ENCODE results near the gene TNFRSF9.

The TNFRSF9 gene

GRCh38 chr1:7915826-7916500 is 24.7 kb downstream of the TNFRSF9 start:
- H3K27me3 Mint-ChIP-seq = peaks cover 13% of the 10 kb centered on the region
- no peak overlapping the region for H3K4me3 Mint-ChIP-seq
- H3K4me1 Mint-ChIP-seq = peaks cover 24% of the 10 kb centered on the region
- H3K27ac Mint-ChIP-seq = no peak overlapping the region
- H3K9me3 Mint-ChIP-seq = no peaks in the 10 kb centered on the region
- ATAC-seq = no peak
- H3K36me3 Mint-ChIP-seq = peaks cover 9% of the 10 kb centered on the region

GRCh38 chr1:7912743-7913557 is 27.7 kb downstream of the TNFRSF9 start:
- ATAC-seq = no peak
- H3K27me3 Mint-ChIP-seq = peaks cover 13% of the 10 kb centered on the region
- no peaks in the 10 kb centered on the region for H3K36me3 Mint-ChIP-seq
- peaks cover 15% of the 10 kb centered on the region for H3K4me1 Mint-ChIP-seq
- H3K9me3 Mint-ChIP-seq = no peaks in the 10 kb centered on the region
- H3K4me3 Mint-ChIP-seq = no peak overlapping the region
- H3K27ac Mint-ChIP-seq = no peak overlapping the region

- Mint-ChIP-seq H3K4me3 (no peak overlapping the region), H3K36me3 (no peaks in the 10 kb centered on the region), H3K27me3 (peaks cover 8% of the 10 kb centered on the region), H3K9me3 (no peaks in the 10 kb centered on the region), H3K4me1 (peaks cover 15% of the 10 kb centered on the region), H3K27ac (no peak overlapping the region)
- no peak for ATAC-seq
Measured at GRCh38 chr1:7912145-7912544, 28.5 kb downstream of the TNFRSF9 start.

GRCh38 chr1:7905262-7905661 is 35.4 kb downstream of the TNFRSF9 start:
- Mint-ChIP-seq H3K36me3 (no peaks in the 10 kb centered on the region), H3K4me1 (peaks cover 6% of the 10 kb centered on the region), H3K27me3 (peaks cover 15% of the 10 kb centered on the region), H3K27ac (no peak overlapping the region), H3K9me3 (no peaks in the 10 kb centered on the region), H3K4me3 (no peak overlapping the region)
- no peak for ATAC-seq

GRCh38 chr1:7902478-7903085 is 38.1 kb downstream of the TNFRSF9 start:
- ATAC-seq = no peak

GRCh38 chr1:7899741-7900140 is 40.9 kb downstream of the TNFRSF9 start:
- Mint-ChIP-seq H3K9me3 (no peaks in the 10 kb centered on the region), H3K27me3 (peaks cover 15% of the 10 kb centered on the region), H3K27ac (no peak overlapping the region), H3K36me3 (no peaks in the 10 kb centered on the region), H3K4me1 (peaks cover 6% of the 10 kb centered on the region), H3K4me3 (no peak overlapping the region)
- no peak for ATAC-seq

More at GRCh38 chr1:7902478-7903085, 38.1 kb downstream of the TNFRSF9 start:
- Mint-ChIP-seq H3K36me3 (no peaks in the 10 kb centered on the region), H3K9me3 (no peaks in the 10 kb centered on the region), H3K27ac (no peak overlapping the region), H3K4me1 (peaks cover 6% of the 10 kb centered on the region), H3K27me3 (peaks cover 15% of the 10 kb centered on the region), H3K4me3 (peak overlapping the region; percentile 66)

GRCh38 chr1:7898962-7899361 is 41.7 kb downstream of the TNFRSF9 start:
- H3K9me3 Mint-ChIP-seq = no peaks in the 10 kb centered on the region
- no peak overlapping the region for H3K27ac Mint-ChIP-seq
- no peak for ATAC-seq
- peaks cover 15% of the 10 kb centered on the region for H3K27me3 Mint-ChIP-seq
- H3K4me3 Mint-ChIP-seq = no peak overlapping the region
- no peaks in the 10 kb centered on the region for H3K36me3 Mint-ChIP-seq
- H3K4me1 Mint-ChIP-seq = peaks cover 6% of the 10 kb centered on the region

- ATAC-seq = no peak
- Mint-ChIP-seq H3K36me3 (no peaks in the 10 kb centered on the region), H3K4me3 (no peak overlapping the region), H3K27ac (no peak overlapping the region), H3K9me3 (no peaks in the 10 kb centered on the region), H3K4me1 (no peaks in the 10 kb centered on the region), H3K27me3 (peaks cover 14% of the 10 kb centered on the region)
Measured at GRCh38 chr1:7896994-7897393, 43.6 kb downstream of the TNFRSF9 start.

- Mint-ChIP-seq H3K4me1 (no peaks in the 10 kb centered on the region), H3K9me3 (peaks cover 3% of the 10 kb centered on the region), H3K36me3 (no peaks in the 10 kb centered on the region), H3K4me3 (no peak overlapping the region), H3K27ac (no peak overlapping the region), H3K27me3 (peaks cover 25% of the 10 kb centered on the region)
- ATAC-seq = no peak
Measured at GRCh38 chr1:7893529-7894180, 47.0 kb downstream of the TNFRSF9 start.

- Mint-ChIP-seq H3K27ac (no peak overlapping the region), H3K9me3 (peaks cover 3% of the 10 kb centered on the region), H3K27me3 (peaks cover 41% of the 10 kb centered on the region), H3K4me1 (no peaks in the 10 kb centered on the region), H3K4me3 (no peak overlapping the region), H3K36me3 (no peaks in the 10 kb centered on the region)
- no peak for ATAC-seq
Measured at GRCh38 chr1:7891804-7892203, 48.8 kb downstream of the TNFRSF9 start.

- H3K4me1 Mint-ChIP-seq = no peaks in the 10 kb centered on the region
- no peaks in the 10 kb centered on the region for H3K36me3 Mint-ChIP-seq
- no peak for ATAC-seq
- H3K4me3 Mint-ChIP-seq = no peak overlapping the region
- no peak overlapping the region for H3K27ac Mint-ChIP-seq
- peaks cover 44% of the 10 kb centered on the region for H3K27me3 Mint-ChIP-seq
- H3K9me3 Mint-ChIP-seq = peaks cover 3% of the 10 kb centered on the region
Measured at GRCh38 chr1:7890853-7891252, 49.8 kb downstream of the TNFRSF9 start.

GRCh38 chr1:7888248-7889081 is 52.2 kb downstream of the TNFRSF9 start:
- peaks cover 10% of the 10 kb centered on the region for H3K9me3 Mint-ChIP-seq
- no peak overlapping the region for H3K27ac Mint-ChIP-seq
- H3K4me1 Mint-ChIP-seq = no peaks in the 10 kb centered on the region
- no peaks in the 10 kb centered on the region for H3K36me3 Mint-ChIP-seq
- no peak for ATAC-seq
- H3K4me3 Mint-ChIP-seq = no peak overlapping the region
- peaks cover 62% of the 10 kb centered on the region for H3K27me3 Mint-ChIP-seq

GRCh38 chr1:7886405-7886745 is 54.3 kb downstream of the TNFRSF9 start:
- Mint-ChIP-seq H3K36me3 (no peaks in the 10 kb centered on the region), H3K27ac (no peak overlapping the region), H3K27me3 (peaks cover 55% of the 10 kb centered on the region), H3K4me3 (no peak overlapping the region), H3K9me3 (peaks cover 10% of the 10 kb centered on the region), H3K4me1 (no peaks in the 10 kb centered on the region)
- ATAC-seq = no peak

- Mint-ChIP-seq H3K27me3 (peaks cover 52% of the 10 kb centered on the region), H3K4me3 (peak overlapping the region; percentile 17), H3K4me1 (no peaks in the 10 kb centered on the region), H3K9me3 (peaks cover 7% of the 10 kb centered on the region), H3K27ac (no peak overlapping the region), H3K36me3 (no peaks in the 10 kb centered on the region)
- ATAC-seq = no peak
Measured at GRCh38 chr1:7885513-7886404, 54.9 kb downstream of the TNFRSF9 start.

Data from stimulated activated memory B cell treated with anti-CD40 and anti-IgM and Interleukin-4, amounts not matched to agents 10 μg/mL and 1 μg/mL and 100 μg/mL, for 72 hours (primary cell).